Esophagus muscularis mucosa (tissue), 4 donors: ENCODE results near the gene SFTPB.

Experiments used
- EP300 ChIP-seq: sonication (generic); formaldehyde crosslinking; IDR thresholded peaks from one replicate; pipeline ENCODE4 v1.6.1; 2017; ENCODE audit warnings: antibody characterized with exemption
- POLR2A ChIP-seq: fragments of 450-650 bp; IDR thresholded peaks from one replicate; pipeline ENCODE4 v1.6.1; 2017; ENCODE audit warnings: antibody characterized with exemption, moderate library complexity, mild to moderate bottlenecking, low read depth
- POLR2AphosphoS5 ChIP-seq, 2 donors: sonication (generic); formaldehyde crosslinking; IDR thresholded peaks; one replicate each; pipeline ENCODE4 v1.6.1; 2017; ENCODE audit warnings: antibody characterized with exemption in 2 of 2
- TF ChIP-seq, protein P1 (sequence below), 3 experiments: fragments of 200-600 bp in 2 of 3; fragments of 450-650 bp in 1 of 3; sonication (generic) in 2 of 3; IDR thresholded peaks; one replicate each; pipeline ENCODE4 v1.5.1; 2017 to 2019; ENCODE audit warnings: antibody characterized with exemption in 3 of 3, mild to moderate bottlenecking in 2 of 3, moderate library complexity in 1 of 3

DNA sequence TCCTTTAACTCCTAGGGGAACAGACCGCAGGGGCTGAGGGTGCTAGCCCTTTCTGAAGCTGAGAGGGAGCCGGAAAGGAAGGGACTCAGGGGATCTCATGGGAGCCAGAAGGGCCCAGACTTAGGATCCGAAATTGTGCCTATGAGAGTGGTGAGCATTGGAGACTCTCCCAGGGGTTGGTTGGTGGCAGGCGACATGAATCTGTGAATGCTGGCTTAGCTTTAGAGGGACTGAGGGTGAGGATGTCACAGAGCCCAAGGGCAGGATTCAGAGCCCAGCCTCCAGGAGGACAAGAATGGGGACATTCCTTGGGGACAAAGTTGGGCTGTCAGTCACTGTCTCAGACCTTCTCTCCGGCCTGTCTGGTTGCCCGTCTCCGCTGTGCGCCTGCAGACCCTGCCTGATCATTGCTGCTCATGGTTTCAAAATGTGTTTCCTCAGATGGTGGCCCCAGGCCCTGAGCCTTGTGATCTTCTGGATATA lies 43.6 kb upstream of the SFTPB start:
- TF ChIP-seq POLR2AphosphoS5 (IDR thresholded peaks at IDR 0.05) (no peak), EP300 (no peak), POLR2A (no peak)
- TF ChIP-seq, protein P1, sequence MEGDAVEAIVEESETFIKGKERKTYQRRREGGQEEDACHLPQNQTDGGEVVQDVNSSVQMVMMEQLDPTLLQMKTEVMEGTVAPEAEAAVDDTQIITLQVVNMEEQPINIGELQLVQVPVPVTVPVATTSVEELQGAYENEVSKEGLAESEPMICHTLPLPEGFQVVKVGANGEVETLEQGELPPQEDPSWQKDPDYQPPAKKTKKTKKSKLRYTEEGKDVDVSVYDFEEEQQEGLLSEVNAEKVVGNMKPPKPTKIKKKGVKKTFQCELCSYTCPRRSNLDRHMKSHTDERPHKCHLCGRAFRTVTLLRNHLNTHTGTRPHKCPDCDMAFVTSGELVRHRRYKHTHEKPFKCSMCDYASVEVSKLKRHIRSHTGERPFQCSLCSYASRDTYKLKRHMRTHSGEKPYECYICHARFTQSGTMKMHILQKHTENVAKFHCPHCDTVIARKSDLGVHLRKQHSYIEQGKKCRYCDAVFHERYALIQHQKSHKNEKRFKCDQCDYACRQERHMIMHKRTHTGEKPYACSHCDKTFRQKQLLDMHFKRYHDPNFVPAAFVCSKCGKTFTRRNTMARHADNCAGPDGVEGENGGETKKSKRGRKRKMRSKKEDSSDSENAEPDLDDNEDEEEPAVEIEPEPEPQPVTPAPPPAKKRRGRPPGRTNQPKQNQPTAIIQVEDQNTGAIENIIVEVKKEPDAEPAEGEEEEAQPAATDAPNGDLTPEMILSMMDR (IDR thresholded peaks at IDR 0.05) = no peak
